GM18907 (cell line): ENCODE results near the gene KATNIP.

Source experiments
- ATAC-seq: cut with Tn5 transposase; IDR thresholded peaks from one replicate; pipeline ENCODE4 v1.9.1; 2021; ENCODE audit warnings: mild to moderate bottlenecking, moderate library complexity; ENCODE audit not compliant: unreplicated experiment

KATNIP gene

DNA sequence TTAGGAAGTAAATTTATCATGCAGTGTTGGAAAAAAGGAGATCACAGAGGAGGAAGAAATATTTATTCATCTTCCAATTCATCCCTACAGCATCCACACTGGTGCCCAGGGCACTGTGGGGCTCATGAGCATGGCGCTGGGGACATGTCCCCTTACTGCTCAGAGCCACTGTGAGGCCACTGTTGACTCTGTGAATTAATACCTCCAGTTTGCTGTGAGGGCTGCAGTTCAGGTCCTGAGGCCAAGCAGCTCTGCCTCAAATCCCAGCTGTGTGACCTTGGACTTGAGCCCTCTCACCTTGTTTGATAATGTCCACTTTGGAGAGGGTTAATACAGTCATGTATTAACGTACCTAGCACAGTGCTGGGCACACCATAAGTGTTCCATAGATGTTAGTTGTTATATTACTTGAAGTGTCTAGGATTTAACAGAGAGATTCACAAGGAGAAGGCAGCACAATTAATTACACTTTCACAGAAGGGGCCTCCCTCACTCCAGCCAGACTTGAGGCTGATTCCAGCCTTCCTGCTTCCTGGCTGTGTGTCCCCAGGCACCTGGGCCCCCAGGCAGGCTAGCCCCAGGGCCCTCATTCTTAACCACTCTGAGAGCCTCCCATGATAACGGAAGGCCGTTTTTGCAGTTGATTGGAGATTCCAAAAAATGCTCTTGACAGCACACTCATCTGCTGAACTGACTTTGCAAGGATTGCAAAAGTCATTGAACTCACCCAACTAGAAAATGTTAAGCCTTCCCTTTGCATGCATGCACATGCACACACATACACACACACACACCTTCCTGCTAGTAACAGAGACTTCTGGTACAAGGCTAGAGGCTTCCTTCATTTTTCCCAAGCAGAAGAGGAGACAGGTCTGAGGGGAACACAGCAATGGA, 29.4 kb downstream of the KATNIP start:
- ATAC-seq, result no peak

- no peak for ATAC-seq
Measured at GRCh38 chr16:27582883-27583282, 32.9 kb downstream of the KATNIP start.

DNA sequence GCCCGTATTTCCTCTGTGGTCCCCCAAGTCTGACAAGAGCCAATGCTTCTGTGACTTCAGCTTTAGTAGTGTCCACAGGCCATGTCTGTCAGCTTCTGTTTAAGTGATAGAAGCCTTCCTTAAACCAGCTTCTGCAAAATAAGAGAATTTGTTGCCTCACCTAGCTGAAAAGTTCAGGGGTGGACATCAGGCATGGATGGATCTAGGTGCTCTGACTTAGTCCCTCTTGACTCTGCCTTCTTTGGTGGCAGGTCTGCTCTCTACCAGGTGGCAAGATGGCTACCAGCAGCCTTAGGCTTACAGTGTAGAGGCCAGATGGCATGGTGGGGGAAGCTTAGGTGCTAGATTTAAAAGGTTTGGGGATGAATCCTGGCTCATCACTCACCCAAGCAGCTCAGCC, 33.7 kb downstream of the KATNIP start:
- ATAC-seq, result no peak

- ATAC-seq, result no peak
Measured at GRCh38 chr16:27585200-27585599, 35.3 kb downstream of the KATNIP start.

DNA sequence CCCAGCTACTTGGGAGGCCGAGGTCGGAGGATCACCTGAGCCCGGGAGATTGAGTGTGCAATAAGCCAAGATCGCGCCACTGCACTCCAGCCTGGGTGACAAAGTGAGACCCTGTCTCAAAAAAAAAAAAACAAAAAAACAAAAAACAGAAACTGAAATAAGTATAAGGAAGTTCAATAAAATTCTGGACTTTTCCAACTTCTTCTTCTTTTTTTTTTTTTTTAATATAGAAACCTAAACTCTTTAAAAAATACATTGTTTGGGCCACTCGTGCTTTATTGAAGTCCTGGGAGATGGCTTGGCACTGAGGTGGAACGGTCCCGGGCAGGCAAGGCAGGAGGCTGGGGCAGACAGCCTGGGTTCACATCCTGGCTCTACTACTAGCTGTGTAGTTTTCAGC, 36.8 kb downstream of the KATNIP start:
- no peak for ATAC-seq

GRCh38 chr16:27588057-27588456, 38.1 kb downstream of the KATNIP start:
- ATAC-seq, result no peak

- ATAC-seq, result no peak
Measured at GRCh38 chr16:27591837-27592236, 41.9 kb downstream of the KATNIP start.

GRCh38 chr16:27595475-27595874, 45.5 kb downstream of the KATNIP start:
- ATAC-seq, result no peak

DNA sequence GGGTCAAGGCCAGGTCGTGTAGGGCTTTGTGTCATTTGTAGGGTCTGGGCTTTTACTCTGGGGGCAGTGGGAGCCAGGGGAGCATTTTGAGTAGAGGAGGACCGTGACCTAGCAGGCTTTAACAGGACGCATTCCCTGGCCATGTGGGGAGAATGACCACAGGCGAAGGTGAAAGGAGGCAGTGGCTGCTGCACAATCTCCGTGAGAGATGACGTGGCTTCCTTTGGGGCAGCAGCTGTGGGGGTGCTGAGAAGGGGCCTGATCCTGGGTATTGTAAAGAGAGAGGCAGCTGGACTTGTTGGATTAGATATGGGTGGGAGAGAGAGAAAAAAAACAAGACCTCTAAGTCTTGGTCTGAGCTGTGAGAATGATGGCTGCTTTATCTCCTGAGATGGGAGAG, 46.0 kb downstream of the KATNIP start:
- no peak for ATAC-seq

DNA sequence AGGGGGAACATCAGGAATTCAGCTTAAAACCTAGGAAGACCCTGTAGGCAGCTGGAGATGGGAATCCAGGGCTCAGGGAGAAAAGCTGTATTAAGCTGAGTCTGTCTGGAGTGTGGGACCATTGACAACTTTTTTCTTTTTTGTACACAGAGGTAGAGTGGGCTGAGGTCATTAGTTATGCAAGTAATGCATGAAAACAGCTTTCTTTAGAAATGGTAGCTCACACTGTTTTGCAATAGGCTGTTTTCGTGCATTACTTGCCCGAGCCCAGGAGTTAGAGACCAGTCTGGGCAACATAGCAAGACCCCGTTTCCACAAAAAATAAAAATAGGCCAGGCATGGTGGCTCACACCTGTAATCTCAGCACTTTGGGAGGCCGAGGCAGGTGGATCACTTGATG, 46.5 kb downstream of the KATNIP start:
- ATAC-seq, result no peak

- no peak for ATAC-seq
Measured at GRCh38 chr16:27597361-27597760, 47.4 kb downstream of the KATNIP start.

DNA sequence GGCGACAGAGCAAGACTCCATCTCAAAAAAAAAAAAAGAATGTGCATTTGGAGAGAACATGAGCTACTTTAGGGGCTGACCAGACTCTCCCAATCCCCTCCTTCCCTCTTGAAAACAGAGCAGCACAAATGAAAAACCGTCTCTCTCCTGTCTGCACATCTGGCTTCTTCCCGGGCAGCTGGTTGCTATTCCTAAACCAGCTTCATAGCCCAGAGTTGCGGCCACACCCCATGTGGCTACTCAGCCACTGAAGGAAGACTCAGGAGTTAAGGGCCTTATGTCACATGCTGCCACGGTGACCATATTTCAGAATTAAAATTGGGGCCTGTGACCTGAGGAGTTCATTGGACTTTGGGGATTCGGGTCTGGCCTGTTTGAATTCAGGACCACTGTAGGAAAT, 48.3 kb downstream of the KATNIP start:
- no peak for ATAC-seq

GRCh38 chr16:27598931-27599565, 49.1 kb downstream of the KATNIP start:
- ATAC-seq, result no peak

- ATAC-seq, result no peak
Measured at GRCh38 chr16:27599606-27600005, 49.7 kb downstream of the KATNIP start.
